Keratinocyte (primary cell): ENCODE measurements around the gene WBP4. TPM values are rescaled to one million over a fixed set of nuclear protein-coding genes. Genes with fewer than 3 reads are reported as not detected.
A peak's percentile ranks its signal among the peaks of the same experiment; 100 is the strongest.

ENCODE experiments used
- DNase-seq: peaks from one replicate; pipeline ENCODE4 v3.0.0-alpha.2; 2011; ENCODE audit warnings: low read depth, missing footprints, low spot score
- FAIRE-seq: peaks from 2 replicates; lab custom pipeline; 2011; peaks lifted over from hg19 to GRCh38; lab: Jason Lieb, UNC
- H2AFZ ChIP-seq: 2 replicates; pipeline ENCODE4 v1.6.0; 2012; ENCODE audit warnings: low read length, control low read depth, inconsistent platforms; ENCODE audit not compliant: control insufficient read depth
- H3K27ac ChIP-seq: 2 replicates; pipeline ENCODE4 v1.5.1; 2011; ENCODE audit warnings: low read length; ENCODE audit not compliant: control insufficient read depth, insufficient read depth
- H3K27me3 ChIP-seq: 3 replicates; pipeline ENCODE4 v1.6.0; 2011; ENCODE audit warnings: low read length; ENCODE audit not compliant: control insufficient read depth, insufficient read depth; ENCODE audit errors: extremely low read depth
- H3K36me3 ChIP-seq, 2 experiments: 2 replicates in 1 of 2; 3 replicates in 1 of 2; pipeline ENCODE4 v1.5.1; 2011; ENCODE audit warnings: low read length in 2 of 2, mild to moderate bottlenecking in 1 of 2; ENCODE audit not compliant: control insufficient read depth in 2 of 2, insufficient read depth in 2 of 2; ENCODE audit errors: extremely low read depth in 1 of 2
- H3K4me1 ChIP-seq: 3 replicates; pipeline ENCODE4 v1.5.1; 2011; ENCODE audit warnings: low read length; ENCODE audit not compliant: control insufficient read depth, insufficient read depth; ENCODE audit errors: extremely low read depth
- H3K4me2 ChIP-seq: 3 replicates; pipeline ENCODE4 v1.6.0; 2011; ENCODE audit warnings: low read depth, low read length; ENCODE audit not compliant: control insufficient read depth, insufficient read depth; ENCODE audit errors: extremely low read depth
- H3K4me3 ChIP-seq, 3 experiments: fragments of 200-600 bp in 1 of 3; sonication (generic) in 1 of 3; 2 replicates in 2 of 3; 3 replicates in 1 of 3; pipeline ENCODE4 v1.5.1; 2011 to 2016; ENCODE audit warnings: low read length in 3 of 3, mild to moderate bottlenecking in 3 of 3, control low read depth in 2 of 3, inconsistent platforms in 1 of 3, low read depth in 1 of 3, mixed read lengths in 1 of 3, mixed run types in 1 of 3, moderate library complexity in 1 of 3; ENCODE audit not compliant: control insufficient read depth in 2 of 3, insufficient read depth in 2 of 3; ENCODE audit errors: extremely low read depth in 1 of 3
- H3K79me2 ChIP-seq: 2 replicates; pipeline ENCODE4 v1.6.0; 2012; ENCODE audit warnings: low read length; ENCODE audit not compliant: control insufficient read depth, insufficient read depth
- H3K9ac ChIP-seq: 3 replicates; pipeline ENCODE4 v1.6.0; 2011; ENCODE audit warnings: low read length; ENCODE audit not compliant: control insufficient read depth, insufficient read depth; ENCODE audit errors: extremely low read depth
- H3K9me1 ChIP-seq: 3 replicates; pipeline ENCODE4 v1.6.0; 2011; ENCODE audit warnings: low read length; ENCODE audit not compliant: control insufficient read depth, insufficient read depth; ENCODE audit errors: extremely low read depth
- H3K9me3 ChIP-seq: 2 replicates; pipeline ENCODE4 v1.5.1; 2012; ENCODE audit warnings: low read depth, low read length; ENCODE audit not compliant: control insufficient read depth
- H4K20me1 ChIP-seq: 3 replicates; pipeline ENCODE4 v1.6.0; 2011; ENCODE audit warnings: low read length; ENCODE audit not compliant: control insufficient read depth, insufficient read depth; ENCODE audit errors: extremely low read depth
- EZH2 ChIP-seq: IDR thresholded peaks from one replicate; pipeline ENCODE4 v1.6.1; 2012; ENCODE audit warnings: inconsistent platforms, mild to moderate bottlenecking, low read length, moderate library complexity
- dilution Hi-C: fragments of 300-500 bp; cut with MboI; formaldehyde crosslinking; loops from one replicate; pipeline ENCODE4 v1.7.0; 2020; ENCODE audit warnings: low sequenced_read_pairs; ENCODE audit not compliant: extremely low pct_ligation_motif_present
- polyA plus RNA-seq, 5 experiments: library from polyadenylated mRNA; depleted of rRNA in 3 of 5; stranded (reverse) in 3 of 5; stranded (forward) in 1 of 5; unstranded in 1 of 5; fragments of >200 nt; gene quantifications; 1 replicate in 1 of 5; 2 replicates in 3 of 5; 3 replicates in 1 of 5; pipeline versions ENCODE4 v1.2.1 to v1.2.3, GENCODE V29; 2011 to 2012; ENCODE audit warnings: missing spikeins in 2 of 5, low read depth in 1 of 5, low replicate concordance in 1 of 5
- TF ChIP-seq, protein P1 (sequence below), 3 experiments: IDR thresholded peaks in 1 of 3; conservative IDR thresholded peaks in 1 of 3; optimal IDR thresholded peaks in 1 of 3; 2 replicates in 2 of 3; 3 replicates in 1 of 3; pipeline versions ENCODE3 to v1.5.1; 2011; ENCODE audit warnings: low read length in 3 of 3, mild to moderate bottlenecking in 3 of 3, moderate library complexity in 2 of 3, control low read depth in 1 of 3, inconsistent platforms in 1 of 3; ENCODE audit not compliant: insufficient read depth in 2 of 3; ENCODE audit errors: extremely low read depth in 1 of 3

Gene WBP4
- polyA plus RNA-seq, 1 donor (not counting 4 experiments of a cell fraction or from before 2014, with no cell fraction given): 13.5 TPM

DNA sequence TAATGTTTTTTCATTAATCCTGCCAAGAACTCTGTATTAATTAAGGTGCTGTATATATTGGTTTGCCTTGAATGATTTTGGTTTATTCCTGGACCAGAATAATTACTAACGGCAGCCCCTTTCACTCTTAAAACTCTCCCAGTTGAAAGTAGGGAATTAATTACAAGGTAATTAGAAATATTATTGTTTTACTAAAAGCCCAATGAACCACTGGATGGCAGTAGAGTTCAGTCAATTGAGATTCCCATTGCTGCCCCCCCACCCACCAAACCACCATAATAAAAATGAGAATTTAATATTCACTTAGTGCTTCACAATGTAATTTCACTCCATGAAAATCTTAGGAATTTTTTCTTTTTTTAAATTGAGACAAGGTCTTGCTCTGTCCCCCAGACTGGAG lies 13.7 kb downstream of the WBP4 start:
- no peak overlapping the region for H3K4me3 ChIP-seq
- H3K27me3 ChIP-seq: no peaks in the 10 kb centered on the region
- H3K9me3 ChIP-seq: no peaks in the 10 kb centered on the region
- dilution Hi-C loops: no loop called here
- H3K36me3 ChIP-seq: peaks cover 5 to 31% of the 10 kb centered on the region in 2 experiments
- H3K79me2 ChIP-seq: no peaks in the 10 kb centered on the region
- no peak overlapping the region for H3K9ac ChIP-seq
- no peaks in the 10 kb centered on the region for H3K4me1 ChIP-seq
- H2AFZ ChIP-seq: no peak overlapping the region
- DNase-seq (no peak), FAIRE-seq (no peak)
- no peaks in the 10 kb centered on the region for H4K20me1 ChIP-seq
- TF ChIP-seq, protein P1, sequence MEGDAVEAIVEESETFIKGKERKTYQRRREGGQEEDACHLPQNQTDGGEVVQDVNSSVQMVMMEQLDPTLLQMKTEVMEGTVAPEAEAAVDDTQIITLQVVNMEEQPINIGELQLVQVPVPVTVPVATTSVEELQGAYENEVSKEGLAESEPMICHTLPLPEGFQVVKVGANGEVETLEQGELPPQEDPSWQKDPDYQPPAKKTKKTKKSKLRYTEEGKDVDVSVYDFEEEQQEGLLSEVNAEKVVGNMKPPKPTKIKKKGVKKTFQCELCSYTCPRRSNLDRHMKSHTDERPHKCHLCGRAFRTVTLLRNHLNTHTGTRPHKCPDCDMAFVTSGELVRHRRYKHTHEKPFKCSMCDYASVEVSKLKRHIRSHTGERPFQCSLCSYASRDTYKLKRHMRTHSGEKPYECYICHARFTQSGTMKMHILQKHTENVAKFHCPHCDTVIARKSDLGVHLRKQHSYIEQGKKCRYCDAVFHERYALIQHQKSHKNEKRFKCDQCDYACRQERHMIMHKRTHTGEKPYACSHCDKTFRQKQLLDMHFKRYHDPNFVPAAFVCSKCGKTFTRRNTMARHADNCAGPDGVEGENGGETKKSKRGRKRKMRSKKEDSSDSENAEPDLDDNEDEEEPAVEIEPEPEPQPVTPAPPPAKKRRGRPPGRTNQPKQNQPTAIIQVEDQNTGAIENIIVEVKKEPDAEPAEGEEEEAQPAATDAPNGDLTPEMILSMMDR (optimal IDR thresholded peaks at IDR 0.05 in 1 of 3, IDR thresholded peaks at IDR 0.05 in 1 of 3, conservative IDR thresholded peaks at IDR 0.05 in 1 of 3; ENCODE audit: extremely low read depth in 1 of 3, insufficient read depth in 2 of 3, low read length in 3 of 3): peak; percentile 25 to 43 (median 31)
- TF ChIP-seq EZH2: no peak
- no peak overlapping the region for H3K27ac ChIP-seq
- H3K4me2 ChIP-seq: no peak overlapping the region
- no peaks in the 10 kb centered on the region for H3K9me1 ChIP-seq

DNA sequence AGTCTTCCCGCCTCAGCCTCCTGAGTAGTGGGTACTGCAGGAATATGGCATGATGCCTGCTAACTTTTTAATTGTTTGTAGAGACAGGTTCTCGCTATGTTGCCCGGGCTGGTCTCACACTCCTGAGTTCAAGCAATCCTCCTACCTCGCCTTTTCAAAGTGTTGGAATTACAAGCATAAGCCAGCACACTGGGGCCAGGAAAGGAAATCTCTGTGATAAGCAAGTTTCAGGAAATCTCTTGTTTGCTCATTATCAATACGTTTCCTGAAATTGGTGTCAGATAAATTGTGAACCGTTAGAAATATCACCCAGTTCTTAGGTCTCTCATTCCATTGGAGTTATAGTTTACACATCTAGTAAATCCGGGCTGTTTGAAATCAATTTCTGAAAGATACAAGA lies 14.2 kb downstream of the WBP4 start:
- H3K9me3 ChIP-seq: no peaks in the 10 kb centered on the region
- H3K36me3 ChIP-seq: peaks cover 5 to 29% of the 10 kb centered on the region in 2 experiments
- H3K27me3 ChIP-seq: no peaks in the 10 kb centered on the region
- no peak overlapping the region for H2AFZ ChIP-seq
- no peak overlapping the region for H3K9ac ChIP-seq
- no peaks in the 10 kb centered on the region for H4K20me1 ChIP-seq
- FAIRE-seq (no peak), DNase-seq (no peak)
- no peak overlapping the region for H3K27ac ChIP-seq
- H3K4me1 ChIP-seq: no peaks in the 10 kb centered on the region
- no peaks in the 10 kb centered on the region for H3K9me1 ChIP-seq
- TF ChIP-seq EZH2: no peak
- TF ChIP-seq, protein P1 (optimal IDR thresholded peaks at IDR 0.05 in 1 of 3, IDR thresholded peaks at IDR 0.05 in 1 of 3, conservative IDR thresholded peaks at IDR 0.05 in 1 of 3; ENCODE audit: extremely low read depth in 1 of 3, insufficient read depth in 2 of 3, low read length in 3 of 3): no peak
- dilution Hi-C loops: no loop called here
- H3K79me2 ChIP-seq: no peaks in the 10 kb centered on the region
- no peak overlapping the region for H3K4me3 ChIP-seq
- H3K4me2 ChIP-seq: no peak overlapping the region
